Naive thymus-derived CD4-positive, alpha-beta T cell (primary cell): ENCODE results near the gene DCHS2. TPM values are rescaled to one million over a fixed set of nuclear protein-coding genes. Genes with fewer than 3 reads are reported as not detected.

ENCODE experiments used
- ATAC-seq: fragments of 150-1000 bp; cut with Tn5 transposase; 2 replicates; pipeline ENCODE4 v1.10.0; 2021; ENCODE audit warnings: mild to moderate bottlenecking, moderate library complexity
- CTCF ChIA-PET: fragments of 350-600 bp; sonication (Branson Sonifier 250); formaldehyde crosslinking; loops from one replicate; lab custom pipeline; 2021; ENCODE audit warnings: antibody characterized with exemption; lab: Charles Lee
- POLR2A ChIA-PET: fragments of 350-600 bp; sonication (Branson Sonifier 250); formaldehyde crosslinking; loops from one replicate; lab custom pipeline; 2021; ENCODE audit warnings: antibody characterized with exemption, inconsistent platforms; lab: Charles Lee
- DNase-seq, 9 donors: peaks; one replicate each; pipeline versions ENCODE4 v3.0.0 to v3.0.0-alpha.2; 2020 to 2022; ENCODE audit warnings: mixed read lengths in 1 of 9
- H3K27ac ChIP-seq: one replicate; pipeline ENCODE4 v1.7.0; 2013; ENCODE audit warnings: mild to moderate bottlenecking, low read depth, low read length, moderate library complexity
- H3K27me3 ChIP-seq, 2 donors: one replicate each; pipeline ENCODE4 v1.7.0; 2013; ENCODE audit warnings: low read length in 2 of 2, mild to moderate bottlenecking in 2 of 2, moderate library complexity in 2 of 2; ENCODE audit not compliant: control insufficient read depth in 2 of 2, insufficient read depth in 2 of 2
- H3K36me3 ChIP-seq, 3 experiments: 1 replicate in 2 of 3; 2 replicates in 1 of 3; pipeline ENCODE4 v1.7.0; 2013; ENCODE audit warnings: low read length in 3 of 3, mild to moderate bottlenecking in 3 of 3, moderate library complexity in 1 of 3; ENCODE audit not compliant: insufficient read depth in 3 of 3, control insufficient read depth in 2 of 3
- H3K4me1 ChIP-seq, 2 donors: one replicate each; pipeline ENCODE4 v1.7.0; 2013; ENCODE audit warnings: low read length in 2 of 2, mild to moderate bottlenecking in 2 of 2, moderate library complexity in 1 of 2; ENCODE audit not compliant: control insufficient read depth in 2 of 2, insufficient read depth in 2 of 2
- H3K4me3 ChIP-seq: 2 replicates; pipeline ENCODE4 v1.7.0; 2013; ENCODE audit warnings: mild to moderate bottlenecking, low read length
- H3K9me3 ChIP-seq, 3 experiments: 1 replicate in 2 of 3; 2 replicates in 1 of 3; pipeline ENCODE4 v1.7.0; 2013; ENCODE audit warnings: low read length in 3 of 3; ENCODE audit not compliant: control insufficient read depth in 2 of 3
- H3K27ac Mint-ChIP-seq, 9 donors: one replicate each; pipeline ENCODE4 v1.8.0; 2020 to 2022; ENCODE audit warnings: mixed read lengths in 9 of 9, mild to moderate bottlenecking in 8 of 9, moderate library complexity in 5 of 9, inconsistent platforms in 2 of 9
- H3K27me3 Mint-ChIP-seq, 5 donors: one replicate each; pipeline ENCODE4 v1.8.0; 2021 to 2022; ENCODE audit warnings: mixed read lengths in 5 of 5, mild to moderate bottlenecking in 1 of 5
- H3K36me3 Mint-ChIP-seq, 5 donors: one replicate each; pipeline ENCODE4 v1.8.0; 2020 to 2022; ENCODE audit warnings: mixed read lengths in 5 of 5, mild to moderate bottlenecking in 3 of 5, inconsistent platforms in 1 of 5
- H3K4me1 Mint-ChIP-seq, 7 donors: one replicate each; pipeline ENCODE4 v1.8.0; 2020 to 2022; ENCODE audit warnings: mixed read lengths in 7 of 7, mild to moderate bottlenecking in 3 of 7, inconsistent platforms in 1 of 7
- H3K4me3 Mint-ChIP-seq, 10 donors: one replicate each; pipeline ENCODE4 v1.8.0; 2020 to 2022; ENCODE audit warnings: mild to moderate bottlenecking in 10 of 10, mixed read lengths in 10 of 10, moderate library complexity in 6 of 10, inconsistent platforms in 2 of 10
- H3K9me3 Mint-ChIP-seq, 11 donors: one replicate each; pipeline ENCODE4 v1.8.0; 2020 to 2022; ENCODE audit warnings: mixed read lengths in 11 of 11, mild to moderate bottlenecking in 4 of 11, inconsistent platforms in 1 of 11, moderate library complexity in 1 of 11
- intact Hi-C, 2 donors: fragments of 100-400 bp; cut with micrococcal nuclease; formaldehyde crosslinking; loops; one replicate each; pipeline ENCODE4 v1.15.1; 2023
- polyA plus RNA-seq, 2 donors: library from polyadenylated mRNA; unstranded; fragments of 300-500 nt; fragmentation: Illumina TruSeq; gene quantifications; one replicate each; pipeline ENCODE4 v1.2.3, GENCODE V29; 2021
- total RNA-seq, 6 experiments: library from RNA in 5 of 6; stranded (reverse) in 5 of 6; gene quantifications; 1 replicate in 5 of 6; 2 replicates in 1 of 6; pipeline ENCODE4 v1.2.3 and lab custom pipeline; 2021 to 2026

The DCHS2 gene
- total and polyA plus RNA-seq, 7 experiments from 2014 or later = 0.05 to 0.08 TPM; not detected in 5

DNA sequence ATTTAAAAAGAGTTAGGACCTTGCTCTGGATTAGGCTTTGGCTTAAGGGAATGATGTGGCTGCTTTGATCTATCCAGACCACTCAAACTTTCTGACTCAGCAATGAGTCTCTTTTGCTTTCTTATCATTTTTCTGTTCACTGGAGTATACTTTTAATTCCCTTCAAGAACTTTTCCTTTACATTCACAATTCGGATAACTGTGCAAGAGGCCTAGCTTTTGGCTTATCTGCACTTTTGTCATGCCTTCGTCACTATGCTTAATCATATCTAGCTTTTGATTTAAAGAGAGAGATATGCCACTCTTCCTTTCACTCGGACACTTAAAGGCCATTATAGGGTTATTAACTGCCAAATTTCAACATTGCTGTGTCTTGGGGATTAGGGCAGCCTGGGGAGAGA, 147.9 kb downstream of the DCHS2 start:
- no peaks in the 10 kb centered on the region for H3K36me3 ChIP-seq
- H3K9me3 Mint-ChIP-seq = no peaks in the 10 kb centered on the region
- DNase-seq (no peak), ATAC-seq (no peak)
- no peak overlapping the region for H3K4me3 ChIP-seq
- H3K27me3 Mint-ChIP-seq = peaks cover 5 to 25% (median 19%) of the 10 kb centered on the region in 5 donors
- H3K4me1 ChIP-seq = no peaks in the 10 kb centered on the region
- no peaks in the 10 kb centered on the region for H3K9me3 ChIP-seq
- ChIA-PET CTCF (no interaction called here), POLR2A (no interaction called here)
- no peak overlapping the region for H3K4me3 Mint-ChIP-seq
- intact Hi-C loops = no loop called here
- H3K27me3 ChIP-seq = no peaks in the 10 kb centered on the region
- H3K27ac ChIP-seq = no peak overlapping the region
- H3K36me3 Mint-ChIP-seq = no peaks in the 10 kb centered on the region
- no peak overlapping the region for H3K27ac Mint-ChIP-seq
- no peaks in the 10 kb centered on the region for H3K4me1 Mint-ChIP-seq

GRCh38 chr4:154341448-154341847, 150.2 kb downstream of the DCHS2 start:
- Histone ChIP-seq H3K4me3 (no peak overlapping the region), H3K27me3 (no peaks in the 10 kb centered on the region), H3K36me3 (no peaks in the 10 kb centered on the region), H3K9me3 (no peaks in the 10 kb centered on the region), H3K27ac (no peak overlapping the region), H3K4me1 (no peaks in the 10 kb centered on the region)
- no peak overlapping the region for H3K4me3 Mint-ChIP-seq
- intact Hi-C loops = no loop called here
- H3K9me3 Mint-ChIP-seq = no peaks in the 10 kb centered on the region
- no peaks in the 10 kb centered on the region for H3K36me3 Mint-ChIP-seq
- H3K27ac Mint-ChIP-seq = no peak overlapping the region
- peaks cover 5 to 25% (median 14%) of the 10 kb centered on the region in 5 donors for H3K27me3 Mint-ChIP-seq
- H3K4me1 Mint-ChIP-seq = no peaks in the 10 kb centered on the region
- DNase-seq (no peak), ATAC-seq (no peak)
- ChIA-PET POLR2A (no interaction called here), CTCF (no interaction called here)

- Mint-ChIP-seq H3K9me3 (no peaks in the 10 kb centered on the region), H3K4me1 (peaks cover 4 to 13% (median 12%) of the 10 kb centered on the region in 7 donors), H3K4me3 (no peak overlapping the region), H3K27me3 (peaks cover 8 to 42% (median 10%) of the 10 kb centered on the region in 5 donors), H3K27ac (no peak overlapping the region), H3K36me3 (no peaks in the 10 kb centered on the region)
- DNase-seq = no peak
- ATAC-seq = no peak
- H3K27ac ChIP-seq = no peak overlapping the region
- H3K4me1 ChIP-seq = no peaks in the 10 kb centered on the region
- H3K4me3 ChIP-seq = no peak overlapping the region
- ChIA-PET CTCF (no interaction called here), POLR2A (no interaction called here)
- no peaks in the 10 kb centered on the region for H3K9me3 ChIP-seq
- H3K27me3 ChIP-seq = no peaks in the 10 kb centered on the region
- intact Hi-C loops = loop anchor here (10.0 kb wide), 2 partner anchors 551 to 1039 kb away; partner anchors contain the start of genes MAP9 (in 1 of the 2) and SFRP2 (in 1 of the 2)
- H3K36me3 ChIP-seq = no peaks in the 10 kb centered on the region
Observed at GRCh38 chr4:154335588-154335987, 156.0 kb downstream of the DCHS2 start.

- no peaks in the 10 kb centered on the region for H3K36me3 Mint-ChIP-seq
- ChIA-PET POLR2A (interaction anchor here (0.6 kb wide), 1 partner anchor 648 kb away, joined by 3 read pairs; the partner anchor contains the start of gene TLR2), CTCF (interaction anchor here (0.7 kb wide), 1 partner anchor 1237 kb away, joined by 3 read pairs; no protein-coding TSS in a partner anchor)
- H3K4me1 ChIP-seq = no peaks in the 10 kb centered on the region
- intact Hi-C loops = loop anchor here (2.0 to 10.0 kb wide), 6 partner anchors 18 to 1042 kb away; partner anchors contain the start of genes PLRG1 (in 2 of the 2), MAP9 (in 1 of the 2) and SFRP2 (in 1 of the 2)
- H3K27ac Mint-ChIP-seq = peak overlapping the region in 7 of 9 donors; percentile 29 to 86 (median 83)
- no peaks in the 10 kb centered on the region for H3K9me3 ChIP-seq
- DNase-seq (peak; percentile 25 to 68 (median 60)), ATAC-seq (peak; percentile 85)
- no peaks in the 10 kb centered on the region for H3K9me3 Mint-ChIP-seq
- H3K4me3 ChIP-seq = peak overlapping the region; percentile 39
- H3K4me3 Mint-ChIP-seq = peak overlapping the region; percentile 80 to 92 (median 86)
- H3K27me3 ChIP-seq = no peaks in the 10 kb centered on the region
- H3K27me3 Mint-ChIP-seq = peaks cover 14 to 53% (median 19%) of the 10 kb centered on the region in 5 donors
- no peak overlapping the region for H3K27ac ChIP-seq
- H3K4me1 Mint-ChIP-seq = peaks cover 4 to 13% (median 12%) of the 10 kb centered on the region in 7 donors
- H3K36me3 ChIP-seq = no peaks in the 10 kb centered on the region
Observed at GRCh38 chr4:154332681-154333421, 158.7 kb downstream of the DCHS2 start.

GRCh38 chr4:154329939-154330338, 161.7 kb downstream of the DCHS2 start:
- Mint-ChIP-seq H3K9me3 (peaks cover 0 to 10% (median 0%) of the 10 kb centered on the region in 11 donors), H3K27ac (no peak overlapping the region), H3K36me3 (no peaks in the 10 kb centered on the region), H3K27me3 (peaks cover 21 to 52% (median 35%) of the 10 kb centered on the region in 5 donors), H3K4me1 (peaks cover 4 to 13% (median 12%) of the 10 kb centered on the region in 7 donors), H3K4me3 (no peak overlapping the region)
- Histone ChIP-seq H3K4me1 (no peaks in the 10 kb centered on the region), H3K36me3 (no peaks in the 10 kb centered on the region), H3K4me3 (no peak overlapping the region), H3K27me3 (no peaks in the 10 kb centered on the region), H3K27ac (no peak overlapping the region), H3K9me3 (no peaks in the 10 kb centered on the region)
- ChIA-PET POLR2A (no interaction called here), CTCF (no interaction called here)
- intact Hi-C loops = loop anchor here (1.0 to 10.0 kb wide), 6 partner anchors 176 to 1045 kb away; partner anchors contain the start of genes MAP9 (in 1 of the 2), PLRG1 (in 1 of the 2) and SFRP2 (in 1 of the 2)
- ATAC-seq (no peak), DNase-seq (no peak)

DNA sequence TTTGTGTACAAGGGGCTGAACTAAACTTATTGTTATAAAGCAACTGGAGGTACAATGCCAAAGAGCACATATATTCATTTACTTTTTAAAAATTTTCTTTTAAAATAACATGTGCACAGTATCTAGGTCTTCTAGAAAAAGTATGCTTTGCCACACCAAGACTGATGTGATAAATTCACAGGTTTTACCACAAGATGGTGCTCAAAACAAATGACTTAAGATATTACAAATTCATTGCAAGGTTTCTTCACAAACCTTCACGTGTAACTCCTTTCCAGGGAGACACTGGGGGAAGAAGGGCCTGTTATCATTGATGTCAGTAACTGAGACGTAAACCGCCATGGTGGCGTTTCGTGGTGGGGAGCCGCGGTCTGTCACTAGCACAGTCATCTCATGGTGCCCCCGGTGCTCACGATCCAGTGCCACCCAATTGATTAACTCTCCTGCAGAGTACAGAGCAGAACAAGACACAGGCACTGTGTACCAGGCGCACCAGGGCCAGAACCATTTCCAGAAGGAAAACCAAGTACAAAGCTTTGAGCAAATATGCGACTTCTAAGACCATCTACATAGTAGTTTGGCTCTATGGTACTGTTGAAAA, 162.2 kb downstream of the DCHS2 start:
- ChIA-PET CTCF (interaction anchor here (0.7 kb wide), 1 partner anchor 1131 kb away, joined by 3 read pairs; no protein-coding TSS in a partner anchor), POLR2A (no interaction called here)
- Histone ChIP-seq H3K36me3 (no peaks in the 10 kb centered on the region), H3K27me3 (no peaks in the 10 kb centered on the region), H3K27ac (no peak overlapping the region), H3K4me1 (no peaks in the 10 kb centered on the region), H3K4me3 (no peak overlapping the region), H3K9me3 (no peaks in the 10 kb centered on the region)
- DNase-seq (peak in 3 of 9 donors; percentile 4 to 16 (median 9)), ATAC-seq (no peak)
- H3K9me3 Mint-ChIP-seq = peaks cover 0 to 10% (median 0%) of the 10 kb centered on the region in 11 donors
- intact Hi-C loops = loop anchor here in 1 of 2 donors (1.0 kb wide), 1 partner anchor 177 kb away; no protein-coding TSS in a partner anchor
- H3K36me3 Mint-ChIP-seq = no peaks in the 10 kb centered on the region
- H3K4me1 Mint-ChIP-seq = peaks cover 4 to 13% (median 12%) of the 10 kb centered on the region in 7 donors
- H3K27me3 Mint-ChIP-seq = peaks cover 21 to 50% (median 36%) of the 10 kb centered on the region in 5 donors
- no peak overlapping the region for H3K4me3 Mint-ChIP-seq
- H3K27ac Mint-ChIP-seq = no peak overlapping the region
